ENCODE measurements around the gene PRSS2. TPM values are rescaled to one million over a fixed set of nuclear protein-coding genes. Genes with fewer than 3 reads are reported as not detected.

PRSS2 gene
- total RNA-seq, 1 experiment from 2014 or later = not detected

- no peak for DNase-seq (ENCODE audit: low read depth)
Measured at GRCh38 chr7:142785841-142786250, 15.1 kb downstream of the PRSS2 start.

- no peak for DNase-seq (ENCODE audit: low read depth)
Measured at GRCh38 chr7:142787034-142787768, 16.4 kb downstream of the PRSS2 start.

GRCh38 chr7:142787783-142788182 is 17.0 kb downstream of the PRSS2 start:
- no peak for DNase-seq (ENCODE audit: low read depth)

- no peak for DNase-seq (ENCODE audit: low read depth)
Measured at GRCh38 chr7:142788303-142789289, 17.8 kb downstream of the PRSS2 start.

- no peak for DNase-seq (ENCODE audit: low read depth)
Measured at GRCh38 chr7:142789441-142789840, 18.7 kb downstream of the PRSS2 start.

- DNase-seq (ENCODE audit: low read depth) = no peak
Measured at GRCh38 chr7:142790056-142790455, 19.3 kb downstream of the PRSS2 start.

GRCh38 chr7:142790555-142790954 is 19.8 kb downstream of the PRSS2 start:
- no peak for DNase-seq (ENCODE audit: low read depth)

GRCh38 chr7:142791502-142791901 is 20.7 kb downstream of the PRSS2 start:
- no peak for DNase-seq (ENCODE audit: low read depth)

GRCh38 chr7:142792129-142792528 is 21.4 kb downstream of the PRSS2 start:
- DNase-seq (ENCODE audit: low read depth) = no peak

GRCh38 chr7:142792593-142792992 is 21.8 kb downstream of the PRSS2 start:
- no peak for DNase-seq (ENCODE audit: low read depth)

GRCh38 chr7:142793156-142793555 is 22.4 kb downstream of the PRSS2 start:
- DNase-seq (ENCODE audit: low read depth) = peak; percentile 38

- DNase-seq (ENCODE audit: low read depth) = peak; percentile 25
Measured at GRCh38 chr7:142795339-142795863, 24.6 kb downstream of the PRSS2 start.

GRCh38 chr7:142796001-142796500 is 25.3 kb downstream of the PRSS2 start:
- DNase-seq (ENCODE audit: low read depth) = no peak

- DNase-seq (ENCODE audit: low read depth) = no peak
Measured at GRCh38 chr7:142796501-142797390, 26.0 kb downstream of the PRSS2 start.

GRCh38 chr7:142797391-142798377 is 26.9 kb downstream of the PRSS2 start:
- DNase-seq (ENCODE audit: low read depth) = no peak

- no peak for DNase-seq (ENCODE audit: low read depth)
Measured at GRCh38 chr7:142798451-142799436, 28.0 kb downstream of the PRSS2 start.

- no peak for DNase-seq (ENCODE audit: low read depth)
Measured at GRCh38 chr7:142799437-142799835, 28.7 kb downstream of the PRSS2 start.

GRCh38 chr7:142800088-142800487 is 29.3 kb downstream of the PRSS2 start:
- DNase-seq (ENCODE audit: low read depth) = no peak

All from HT1080 (cell line).